ENCODE data around the gene ERICH2.
"Not testable (repeated sequence)": the region's sequence is repeated elsewhere in the genome, so short reads cannot be mapped to it uniquely, and the experiment has no call there.

ERICH2 gene

DNA sequence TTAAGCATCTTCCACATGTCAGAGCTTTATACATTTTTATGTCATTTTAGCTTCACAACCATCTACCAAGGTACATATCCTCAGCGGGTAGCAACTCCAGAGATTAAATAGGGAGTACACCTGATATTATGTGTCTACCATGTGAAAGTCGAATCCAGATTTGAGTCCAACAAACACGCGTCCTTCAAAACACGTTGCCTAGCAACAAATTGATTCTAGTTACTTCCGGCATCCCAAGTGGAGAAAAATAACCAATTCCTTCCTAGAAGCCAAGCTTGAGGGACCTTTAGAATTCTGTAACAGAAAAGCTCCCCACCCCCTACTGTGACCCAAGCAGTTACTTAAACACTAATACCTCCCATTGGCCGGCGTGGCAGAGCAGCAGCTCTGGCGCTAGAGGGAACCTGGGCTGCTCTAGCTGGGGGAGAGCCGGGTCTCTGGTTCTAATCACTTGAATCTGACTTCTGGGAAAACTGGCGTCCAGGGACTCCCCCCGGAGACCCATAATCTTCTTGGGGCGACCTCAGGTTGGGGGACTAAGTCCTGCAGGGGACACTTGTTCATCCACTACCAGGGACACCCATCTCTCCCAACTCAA, at the start of gene ERICH2:
ERICH2 (plus strand) TSS at position 371 of the 598 bp plus-strand sequence. CDS start 304 bp downstream, outside the sequence.
- DNase-seq: peak; percentile 58

GRCh38 chr2:170721678-170722077, 48.5 kb upstream of the ERICH2 start:
- no peak for DNase-seq

- DNase-seq: no peak
These were observed 47.9 kb upstream of the ERICH2 start for GRCh38 chr2:170722301-170722700.

DNA sequence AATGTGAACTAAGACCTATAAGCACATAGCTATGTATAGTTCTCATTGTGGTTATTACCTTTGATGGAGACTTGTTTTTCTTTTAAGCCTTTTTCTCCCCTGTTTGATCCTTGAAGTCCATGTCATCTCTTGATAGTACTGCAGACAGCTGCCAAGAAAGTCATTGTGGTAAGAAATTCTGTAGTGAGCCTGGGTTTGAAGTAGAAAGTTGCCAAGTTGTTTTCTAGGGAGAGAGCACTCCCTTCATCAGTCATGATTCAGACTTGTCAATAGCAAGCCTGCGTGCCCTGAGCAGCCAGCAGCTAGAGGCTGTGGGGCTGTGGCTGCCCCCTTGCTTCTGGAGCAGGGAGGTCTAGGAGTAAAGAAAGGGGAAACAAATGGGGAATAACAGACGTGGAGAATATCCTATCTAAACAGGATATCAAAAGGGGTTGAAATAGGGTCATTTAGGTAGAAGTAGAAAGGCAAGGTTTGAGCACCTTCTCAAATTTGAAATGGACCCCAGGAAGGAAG, 46.7 kb upstream of the ERICH2 start:
- DNase-seq: no peak

DNA sequence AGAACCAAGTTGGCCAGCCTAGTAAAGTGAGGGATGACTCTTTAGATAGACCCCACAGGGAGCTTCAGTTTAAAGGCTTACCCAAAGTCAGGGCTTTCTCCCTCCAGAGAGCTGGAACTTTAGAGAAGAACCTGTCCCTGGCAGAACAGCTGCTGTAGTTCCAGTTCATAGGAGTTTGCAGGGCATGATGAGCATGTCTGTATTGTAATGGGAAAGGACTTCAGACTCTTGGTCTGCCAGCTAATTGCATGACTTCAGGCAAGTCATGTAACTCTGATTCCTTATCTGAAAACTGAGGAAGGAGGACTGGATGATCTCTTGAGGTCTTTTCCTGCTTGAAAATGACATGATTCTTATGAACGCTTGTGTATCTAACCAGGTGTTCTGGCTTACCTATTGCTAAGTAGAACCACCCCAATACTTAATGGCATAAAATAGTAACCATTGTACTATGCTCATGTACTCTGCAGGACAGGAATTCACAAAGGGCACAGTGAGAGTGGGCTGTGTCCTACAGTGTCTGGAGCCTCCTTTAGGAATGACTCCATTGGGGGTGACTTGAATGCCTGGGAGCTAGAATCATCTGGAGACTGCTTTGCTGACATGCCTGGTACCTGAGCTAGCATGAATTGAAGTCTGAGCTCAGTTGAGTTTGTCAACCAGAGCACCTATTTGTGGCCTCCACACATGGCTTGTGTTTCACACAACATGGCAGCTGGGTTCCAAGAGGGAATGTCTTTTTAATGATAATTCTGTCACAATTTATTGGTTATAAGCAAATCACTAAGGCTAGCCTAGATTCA, 36.2 kb upstream of the ERICH2 start:
- no peak for DNase-seq

GRCh38 chr2:170734601-170735000, 35.6 kb upstream of the ERICH2 start:
- not testable (repeated sequence) for DNase-seq

DNA sequence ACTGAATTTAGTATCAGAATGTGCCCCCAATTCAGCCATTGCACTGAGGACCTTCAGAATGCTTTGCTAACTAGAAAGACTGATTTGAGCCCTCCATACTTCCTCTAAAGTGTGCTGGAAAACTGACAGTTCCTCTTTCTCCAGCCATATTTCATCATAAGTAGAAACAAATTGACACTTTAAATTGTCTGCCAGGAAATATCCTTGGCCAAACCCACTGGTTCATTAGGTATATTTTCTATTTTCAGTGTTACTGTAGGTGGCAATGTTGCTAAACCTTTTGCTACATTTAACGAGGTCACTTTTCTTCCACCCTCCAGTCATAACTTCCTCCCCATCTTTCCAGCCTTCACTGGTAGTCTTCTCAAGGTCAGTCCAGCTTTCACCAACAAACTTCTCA, 33.5 kb upstream of the ERICH2 start:
- DNase-seq: no peak

- DNase-seq: no peak
These were observed 32.8 kb upstream of the ERICH2 start for GRCh38 chr2:170737406-170737805.

- DNase-seq: no peak
These were observed 32.4 kb upstream of the ERICH2 start for GRCh38 chr2:170737821-170738220.

DNA sequence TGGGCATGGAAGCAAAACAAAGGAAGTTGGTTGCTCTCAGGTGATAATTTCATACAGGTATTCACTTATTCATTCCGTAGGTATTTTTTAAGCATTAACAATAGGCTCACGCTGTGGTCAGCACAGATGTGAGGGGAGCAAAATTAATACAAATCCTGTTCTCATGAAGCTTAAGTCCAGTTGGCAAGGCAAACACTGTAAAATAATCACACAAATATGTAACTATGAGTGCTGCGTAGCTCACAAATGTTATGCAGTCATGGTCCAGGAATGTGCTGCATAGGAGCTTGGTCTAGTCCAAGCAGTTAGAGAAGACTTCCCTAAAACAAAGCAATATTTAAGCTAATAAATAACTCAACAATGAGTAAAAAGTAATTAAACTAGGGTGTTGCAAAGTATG, 31.1 kb upstream of the ERICH2 start:
- no peak for DNase-seq

DNA sequence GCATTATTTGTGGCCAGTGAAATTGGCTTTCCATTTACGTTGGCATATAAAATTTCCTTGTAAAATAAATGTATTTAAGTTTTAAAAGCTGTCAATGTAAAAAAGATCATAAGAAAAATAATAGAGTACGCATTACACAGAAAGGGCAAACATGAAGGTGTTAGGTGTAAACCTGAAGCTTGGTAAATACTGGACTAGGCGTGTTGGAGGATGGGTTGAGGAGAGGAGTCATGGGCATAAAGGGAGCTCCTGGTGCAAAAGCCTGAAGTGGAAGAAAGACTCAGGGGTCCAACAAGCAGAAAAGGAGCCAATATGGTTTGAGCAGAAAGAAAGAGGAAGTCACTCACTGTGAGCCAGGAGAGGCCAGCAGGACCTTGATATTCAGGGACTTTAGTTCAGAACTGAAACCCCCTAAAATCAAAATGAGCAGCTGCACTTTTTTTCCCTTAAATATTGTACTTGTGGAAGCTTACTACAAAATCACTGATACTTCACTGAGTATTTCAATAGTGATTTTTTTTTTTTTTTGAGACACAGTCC, 30.6 kb upstream of the ERICH2 start:
- no peak for DNase-seq

GRCh38 chr2:170740660-170741059, 29.5 kb upstream of the ERICH2 start:
- no peak for DNase-seq

DNA sequence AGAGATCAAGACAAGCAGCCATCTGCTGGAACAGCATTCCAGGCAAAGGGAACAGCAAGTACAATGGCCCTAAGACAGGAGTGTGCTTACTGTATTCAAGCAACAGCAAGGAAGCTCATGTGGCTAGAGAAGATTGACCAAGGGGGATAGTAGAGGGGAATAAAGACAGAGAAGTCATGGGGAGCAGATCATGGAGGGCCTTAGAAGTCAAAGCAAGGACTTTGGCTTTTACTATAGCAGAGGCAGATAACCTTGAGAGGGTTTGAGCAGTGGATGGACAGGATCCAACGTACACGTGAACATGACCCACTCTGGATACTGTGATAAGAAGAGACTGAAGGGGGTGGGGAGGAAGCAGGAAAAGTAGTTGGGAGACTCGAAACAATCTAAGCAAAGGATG, 28.2 kb upstream of the ERICH2 start:
- no peak for DNase-seq

GRCh38 chr2:170742896-170743529, 27.2 kb upstream of the ERICH2 start:
- DNase-seq: no peak

DNA sequence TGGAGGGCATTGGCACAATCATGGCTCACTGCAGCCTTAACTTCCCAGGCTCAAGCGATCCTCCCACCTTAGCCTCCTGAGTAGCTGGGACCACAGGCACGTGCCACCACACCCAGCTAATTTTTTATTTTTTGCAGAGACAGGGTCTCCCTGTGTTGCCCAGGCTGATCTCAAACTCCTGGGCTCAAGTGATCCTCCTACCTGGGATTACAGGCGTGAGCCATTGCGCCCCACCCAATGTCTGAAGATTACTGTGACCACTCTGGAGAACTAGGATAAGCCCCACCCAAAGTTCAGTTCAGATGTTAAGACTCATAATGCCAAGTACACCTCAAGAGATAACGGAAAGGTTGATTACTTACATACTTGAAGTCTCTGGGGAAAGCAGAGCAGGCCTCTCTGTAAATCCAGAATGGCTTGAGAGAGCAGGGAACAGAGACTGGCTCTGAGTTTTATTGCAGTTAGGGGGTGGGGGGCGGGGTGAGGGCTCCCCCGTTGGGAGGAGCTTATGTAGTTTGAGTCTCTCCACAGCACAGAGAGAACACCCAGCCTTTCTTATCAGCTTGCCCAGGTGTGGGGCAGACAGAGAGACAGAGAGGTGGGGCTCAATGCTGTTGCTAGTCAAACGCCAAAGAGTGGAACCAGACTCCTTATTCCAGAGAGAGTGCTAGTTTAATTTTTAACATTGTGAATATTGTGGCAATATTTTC, 26.5 kb upstream of the ERICH2 start:
- DNase-seq: no peak

- no peak for DNase-seq
These were observed 25.8 kb upstream of the ERICH2 start for GRCh38 chr2:170744248-170745002.

- DNase-seq: no peak
These were observed 24.9 kb upstream of the ERICH2 start for GRCh38 chr2:170745305-170745704.

DNA sequence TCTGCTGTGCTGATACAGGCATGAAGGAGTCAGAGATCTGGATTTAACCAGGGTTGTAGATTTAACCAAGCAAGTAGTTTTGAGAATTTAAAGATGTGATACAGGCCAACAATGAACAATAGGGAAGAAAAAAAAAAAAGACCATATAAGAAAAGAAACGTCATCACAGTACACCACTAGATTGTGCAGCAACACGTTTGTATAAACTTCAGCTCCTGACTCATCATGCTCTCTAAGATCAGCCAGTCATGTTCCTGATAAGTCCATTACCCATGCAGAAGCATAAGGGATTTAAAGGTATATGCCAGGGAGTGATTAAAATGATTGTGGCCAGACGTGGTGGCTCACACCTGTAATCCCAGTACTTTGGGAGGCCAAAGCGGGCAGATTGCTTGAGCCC, 22.3 kb upstream of the ERICH2 start:
- DNase-seq: no peak

DNA sequence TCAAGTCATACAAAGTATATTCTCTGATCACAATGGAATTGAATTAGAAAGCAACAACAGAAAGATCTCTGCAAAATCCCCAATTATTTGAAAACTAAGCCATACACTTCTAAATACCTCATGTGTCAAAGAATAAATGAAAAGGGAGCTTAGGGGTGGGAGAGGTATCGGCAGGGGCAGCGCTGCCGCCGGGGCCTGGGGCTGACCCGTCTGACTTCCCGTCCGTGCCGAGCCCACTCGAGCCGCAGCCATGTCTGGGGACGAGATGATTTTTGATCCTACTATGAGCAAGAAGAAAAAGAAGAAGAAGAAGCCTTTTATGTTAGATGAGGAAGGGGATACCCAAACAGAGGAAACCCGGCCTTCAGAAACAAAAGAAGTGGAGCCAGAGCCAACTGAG, 18.6 kb upstream of the ERICH2 start:
- not testable (repeated sequence) for DNase-seq

- DNase-seq: no peak
These were observed 8.6 kb upstream of the ERICH2 start for GRCh38 chr2:170761572-170761971.

- DNase-seq: no peak
These were observed 7.4 kb upstream of the ERICH2 start for GRCh38 chr2:170762760-170763159.

GRCh38 chr2:170763232-170763631, 6.9 kb upstream of the ERICH2 start:
- DNase-seq: no peak

Measured in femur (tissue), 1 donor.